ENCODE measurements around the gene RELL2.
A peak's percentile ranks its signal among the peaks of the same experiment; 100 is the strongest.

Gene RELL2

GRCh38 chr5:141641634-141642267 lies 5.0 kb downstream of the RELL2 start:
- H3K27me3 ChIP-seq, result no peaks in the 10 kb centered on the region
- no peak overlapping the region for H3K4me2 ChIP-seq
- no peaks in the 10 kb centered on the region for H3K9me3 ChIP-seq
- H3K9ac ChIP-seq, result no peak overlapping the region
- no peak overlapping the region for H3K27ac ChIP-seq
- no peak overlapping the region for H3K4me3 ChIP-seq
- peaks cover 43% of the 10 kb centered on the region for H3K4me1 ChIP-seq
- peaks cover 81% of the 10 kb centered on the region for H3K36me3 ChIP-seq
- 0 out of 2 replicates have a peak, but pooled peaks cover 6% of the 10 kb centered on the region for H4K20me1 ChIP-seq
- no peak for TF ChIP-seq Cebpa-rat (IDR thresholded peaks at IDR 0.05)

DNA sequence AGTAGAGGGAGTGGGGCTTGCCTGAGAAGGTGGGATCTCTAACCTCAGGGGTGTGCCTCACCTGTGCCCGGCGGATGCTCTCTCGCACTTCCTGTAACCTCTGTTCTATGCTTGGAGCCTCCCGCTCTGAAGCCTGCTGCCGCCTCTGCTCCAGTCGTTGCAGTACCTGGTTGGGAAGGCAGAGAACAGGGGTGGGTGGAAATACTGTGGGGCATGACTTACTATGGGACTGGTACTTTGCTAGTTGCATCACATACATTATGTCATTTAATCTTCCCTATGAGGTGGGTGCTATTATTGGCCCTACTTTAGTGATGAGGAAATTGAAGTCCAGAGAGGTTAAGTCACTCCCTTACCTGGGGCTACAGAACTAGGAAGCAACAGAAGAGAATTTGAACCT lies 9.2 kb downstream of the RELL2 start:
- Histone ChIP-seq H3K9ac (no peak overlapping the region), H3K9me3 (no peaks in the 10 kb centered on the region), H3K36me3 (peaks cover 81% of the 10 kb centered on the region), H3K4me3 (no peak overlapping the region), H3K27me3 (no peaks in the 10 kb centered on the region), H3K4me2 (peak overlapping the region; percentile 53), H4K20me1 (0 out of 2 replicates have a peak, but pooled peaks cover 11% of the 10 kb centered on the region), H3K27ac (peak overlapping the region; percentile 38; the same call in 1 of the 2 replicates), H3K4me1 (peaks cover 47% of the 10 kb centered on the region)
- no peak for TF ChIP-seq Cebpa-rat (IDR thresholded peaks at IDR 0.05)

DNA sequence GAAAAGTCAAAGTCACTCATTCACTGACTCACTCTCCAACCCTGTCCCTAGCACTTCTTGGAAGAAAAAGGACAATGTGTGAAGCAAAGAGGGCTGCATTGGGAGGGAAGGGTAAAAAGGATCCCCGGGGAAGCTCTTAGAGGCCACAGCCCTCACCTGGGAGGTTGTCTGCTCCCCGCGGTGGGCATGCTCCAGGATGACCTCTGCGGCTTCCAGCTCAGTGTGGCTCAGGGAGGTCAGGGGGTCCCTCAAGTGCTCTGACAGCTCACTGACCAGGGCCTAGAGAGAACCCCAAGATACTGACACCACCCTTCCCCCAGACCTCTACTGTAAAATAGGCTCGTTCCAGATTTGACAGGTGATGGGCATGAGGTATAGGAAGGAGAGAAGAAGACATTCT lies 10.4 kb downstream of the RELL2 start:
- Histone ChIP-seq H3K9ac (no peak overlapping the region), H3K4me2 (no peak overlapping the region), H3K4me3 (no peak overlapping the region), H4K20me1 (0 out of 2 replicates have a peak, but pooled peaks cover 11% of the 10 kb centered on the region), H3K9me3 (no peaks in the 10 kb centered on the region), H3K27me3 (no peaks in the 10 kb centered on the region), H3K36me3 (peaks cover 69% of the 10 kb centered on the region), H3K27ac (no peak overlapping the region), H3K4me1 (peaks cover 55% of the 10 kb centered on the region)
- TF ChIP-seq Cebpa-rat (IDR thresholded peaks at IDR 0.05), result no peak

GRCh38 chr5:141647851-141648250 lies 11.1 kb downstream of the RELL2 start:
- H3K9ac ChIP-seq, result no peak overlapping the region
- no peaks in the 10 kb centered on the region for H3K9me3 ChIP-seq
- TF ChIP-seq Cebpa-rat (IDR thresholded peaks at IDR 0.05), result no peak

GRCh38 chr5:141649056-141649688 lies 12.4 kb downstream of the RELL2 start:
- peaks cover 51% of the 10 kb centered on the region for H3K36me3 ChIP-seq
- no peaks in the 10 kb centered on the region for H3K9me3 ChIP-seq
- no peak overlapping the region for H3K27ac ChIP-seq
- H3K27me3 ChIP-seq, result no peaks in the 10 kb centered on the region
- 0 out of 2 replicates have a peak, but pooled peaks cover 11% of the 10 kb centered on the region for H4K20me1 ChIP-seq
- H3K9ac ChIP-seq, result no peak overlapping the region
- no peak overlapping the region for H3K4me3 ChIP-seq
- TF ChIP-seq Cebpa-rat (IDR thresholded peaks at IDR 0.05), result no peak
- no peak overlapping the region for H3K4me2 ChIP-seq
- peaks cover 39% of the 10 kb centered on the region for H3K4me1 ChIP-seq

More at GRCh38 chr5:141647851-141648250, 11.1 kb downstream of the RELL2 start:
- Histone ChIP-seq H3K4me2 (no peak overlapping the region), H3K27ac (no peak overlapping the region), H3K4me1 (peaks cover 52% of the 10 kb centered on the region), H3K27me3 (no peaks in the 10 kb centered on the region), H4K20me1 (0 out of 2 replicates have a peak, but pooled peaks cover 11% of the 10 kb centered on the region), H3K4me3 (no peak overlapping the region), H3K36me3 (peaks cover 63% of the 10 kb centered on the region)

DNA sequence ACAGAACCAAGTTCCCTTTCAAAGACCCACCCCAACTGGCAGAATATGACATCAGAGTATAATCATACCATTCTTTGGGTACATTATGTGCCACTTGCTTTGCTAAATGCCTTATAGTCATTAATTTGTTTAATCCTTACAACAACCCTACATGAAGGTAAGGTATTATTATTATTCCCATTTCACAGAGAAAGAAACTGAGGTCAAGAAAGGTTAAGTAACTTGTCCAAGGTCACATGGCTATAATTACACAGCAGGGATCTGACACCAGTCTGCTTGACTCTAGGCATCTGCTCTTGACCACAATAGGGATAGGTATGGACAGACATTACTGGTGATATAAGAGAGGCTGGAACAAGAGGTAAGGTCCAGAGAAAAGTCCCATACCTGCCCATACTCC lies 13.2 kb downstream of the RELL2 start:
- peaks cover 43% of the 10 kb centered on the region for H3K36me3 ChIP-seq
- H3K9ac ChIP-seq, result no peak overlapping the region
- H3K27me3 ChIP-seq, result no peaks in the 10 kb centered on the region
- H3K9me3 ChIP-seq, result no peaks in the 10 kb centered on the region
- 0 out of 2 replicates have a peak, but pooled peaks cover 11% of the 10 kb centered on the region for H4K20me1 ChIP-seq
- H3K4me3 ChIP-seq, result no peak overlapping the region
- H3K4me2 ChIP-seq, result peak overlapping the region; percentile 93
- no peak for TF ChIP-seq Cebpa-rat (IDR thresholded peaks at IDR 0.05)
- peaks cover 39% of the 10 kb centered on the region for H3K4me1 ChIP-seq
- H3K27ac ChIP-seq, result no peak overlapping the region

- Histone ChIP-seq H3K9ac (peak within 1 kb of the TSS; percentile 73), H4K20me1 (0 out of 2 replicates have a peak, but pooled peaks cover 5% of the 10 kb centered on the region), H3K27me3 (no peaks in the 10 kb centered on the region), H3K4me2 (peak within 1 kb of the TSS; percentile 93), H3K4me1 (peaks cover 31% of the 10 kb centered on the region), H3K36me3 (peaks cover 36% of the 10 kb centered on the region), H3K4me3 (peak within 1 kb of the TSS; percentile 71), H3K9me3 (no peaks in the 10 kb centered on the region), H3K27ac (peak within 1 kb of the TSS; percentile 63)
- TF ChIP-seq Cebpa-rat (IDR thresholded peaks at IDR 0.05), result no peak
Measured at GRCh38 chr5:141650851-141651727, 14.3 kb downstream of the RELL2 start, which contains the start of gene FCHSD1. Gene FCHSD1 (minus strand): TSS chr5:141651418. CDS start chr5:141651368, 50 bp downstream.

DNA sequence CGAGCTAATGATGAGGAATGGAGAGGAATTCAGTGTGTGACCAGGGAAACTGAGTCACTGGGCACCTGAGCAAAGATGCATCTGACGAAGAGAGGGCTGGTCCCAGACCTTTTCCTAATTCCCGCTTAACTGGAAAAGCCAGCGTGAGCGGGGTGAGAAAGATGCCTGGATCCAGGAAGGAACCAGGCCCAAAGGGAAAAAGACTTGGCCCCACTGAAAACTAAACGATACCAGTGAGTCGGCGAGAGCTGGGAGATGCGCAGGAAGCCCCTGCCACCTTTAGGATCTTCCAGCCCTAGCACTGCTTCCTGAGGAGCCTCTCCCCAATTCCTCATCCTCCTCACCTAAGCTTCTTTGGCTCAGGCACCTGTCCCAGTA lies 14.9 kb downstream of the RELL2 start:
- peak overlapping the region; percentile 71 for H3K4me3 ChIP-seq
- H3K36me3 ChIP-seq, result peaks cover 30% of the 10 kb centered on the region
- TF ChIP-seq Cebpa-rat (IDR thresholded peaks at IDR 0.05), result no peak
- H3K9ac ChIP-seq, result peak overlapping the region; percentile 73
- peaks cover 25% of the 10 kb centered on the region for H3K4me1 ChIP-seq
- H3K9me3 ChIP-seq, result no peaks in the 10 kb centered on the region
- H3K4me2 ChIP-seq, result peak overlapping the region; percentile 93
- H3K27me3 ChIP-seq, result no peaks in the 10 kb centered on the region
- H3K27ac ChIP-seq, result peak overlapping the region; percentile 63
- H4K20me1 ChIP-seq, result 0 out of 2 replicates have a peak, but pooled peaks cover 5% of the 10 kb centered on the region

DNA sequence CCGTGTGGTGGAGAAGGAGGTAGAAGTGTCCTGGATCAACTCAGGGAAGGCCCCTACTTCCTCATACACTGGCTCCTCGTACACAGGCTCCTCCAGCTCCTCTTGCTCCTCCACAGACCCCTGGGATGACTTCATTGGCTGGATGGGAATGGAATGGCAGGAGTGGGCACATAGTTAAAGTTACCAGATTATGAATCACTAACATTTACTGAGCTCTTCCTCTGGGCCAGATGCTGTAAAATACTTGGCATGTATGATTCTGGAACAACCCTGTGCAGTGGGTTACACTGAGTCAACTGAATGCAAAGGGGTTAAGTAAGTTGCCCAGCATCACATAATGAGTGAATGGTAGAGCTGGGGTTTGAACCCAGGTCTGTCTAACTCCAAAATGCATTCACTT lies 17.5 kb downstream of the RELL2 start:
- Histone ChIP-seq H3K9ac (no peak overlapping the region), H3K4me1 (peaks cover 30% of the 10 kb centered on the region), H3K4me3 (no peak overlapping the region), H3K27ac (no peak overlapping the region), H3K9me3 (no peaks in the 10 kb centered on the region), H4K20me1 (0 out of 2 replicates have a peak, but pooled peaks cover 4% of the 10 kb centered on the region), H3K27me3 (no peaks in the 10 kb centered on the region), H3K36me3 (0 out of 2 replicates have a peak, but pooled peaks cover 5% of the 10 kb centered on the region), H3K4me2 (no peak overlapping the region)
- no peak for TF ChIP-seq Cebpa-rat (IDR thresholded peaks at IDR 0.05)

Data from BLaER1 (cell line).